CD4-positive, alpha-beta T cell treated with Interleukin-15 for 4 hours (primary cell): ENCODE results near the gene SEMA3F.
"Not testable (repeated sequence)": the region's sequence is repeated elsewhere in the genome, so short reads cannot be mapped to it uniquely, and the experiment has no call there.

Experiments
- DNase-seq: peaks from one replicate; pipeline ENCODE4 v3.0.0-alpha.2; 2020; ENCODE audit warnings: low spot score

Gene SEMA3F

DNA sequence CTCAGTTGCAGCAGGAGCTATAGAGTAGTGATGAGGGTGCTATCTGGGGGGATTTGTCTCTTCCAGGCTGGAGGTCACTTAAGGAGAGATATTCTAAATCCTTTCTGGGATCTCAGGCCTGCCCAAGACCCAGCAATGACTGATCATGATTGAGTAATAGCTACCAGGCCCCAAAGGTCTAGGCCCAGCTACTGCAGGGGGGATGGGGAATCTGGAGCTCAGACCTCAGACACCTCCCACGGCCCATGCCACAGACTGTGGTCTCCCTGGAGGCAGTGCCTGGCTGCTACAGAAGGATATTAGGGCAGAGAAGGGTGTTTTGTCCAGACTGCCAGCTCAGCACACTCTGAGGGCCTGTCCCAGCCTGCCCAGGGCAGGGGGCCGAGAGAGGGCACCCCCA lies 56.8 kb downstream of the SEMA3F start:
- DNase-seq, result no peak

DNA sequence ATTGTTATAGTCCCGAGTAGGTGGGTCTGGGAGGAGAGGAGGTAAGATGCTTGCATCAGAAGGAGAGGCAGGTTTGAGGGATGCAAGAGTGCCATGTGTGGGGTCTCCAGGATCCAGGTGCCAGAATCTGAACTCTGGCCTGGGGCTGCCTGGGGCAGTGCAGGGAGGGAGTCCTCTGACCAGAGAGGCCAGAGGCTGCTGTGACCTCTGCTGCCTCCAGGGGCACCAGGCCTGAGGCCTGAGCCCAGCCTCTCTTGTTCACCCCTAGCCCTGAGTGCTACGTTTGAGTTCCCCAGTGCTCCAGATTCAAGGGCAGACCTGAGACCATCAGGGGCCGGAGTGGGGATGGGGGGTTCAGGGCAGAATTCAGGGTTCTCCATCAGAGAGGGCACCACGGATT lies 57.4 kb downstream of the SEMA3F start:
- DNase-seq, result no peak

DNA sequence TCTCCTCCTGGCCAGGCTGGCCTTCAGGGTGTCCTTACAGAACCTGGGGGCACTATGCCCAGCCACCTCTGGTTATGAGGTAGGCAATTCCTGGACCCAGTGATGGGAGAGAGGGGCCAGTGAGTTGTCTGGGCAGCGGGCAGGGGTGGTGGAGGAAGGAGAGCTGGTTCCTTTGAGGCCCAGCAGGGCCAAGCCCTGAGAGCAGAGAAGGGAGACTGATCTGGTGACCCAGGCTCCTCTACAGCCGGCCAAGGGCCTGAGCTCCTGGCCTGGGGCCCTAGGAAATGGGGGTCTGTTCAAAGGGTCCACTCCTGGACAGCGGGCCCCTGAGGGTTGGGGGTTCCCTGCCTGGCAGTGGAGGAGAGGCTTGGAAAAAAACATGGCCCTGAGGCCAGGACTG lies 57.8 kb downstream of the SEMA3F start:
- DNase-seq, result no peak

DNA sequence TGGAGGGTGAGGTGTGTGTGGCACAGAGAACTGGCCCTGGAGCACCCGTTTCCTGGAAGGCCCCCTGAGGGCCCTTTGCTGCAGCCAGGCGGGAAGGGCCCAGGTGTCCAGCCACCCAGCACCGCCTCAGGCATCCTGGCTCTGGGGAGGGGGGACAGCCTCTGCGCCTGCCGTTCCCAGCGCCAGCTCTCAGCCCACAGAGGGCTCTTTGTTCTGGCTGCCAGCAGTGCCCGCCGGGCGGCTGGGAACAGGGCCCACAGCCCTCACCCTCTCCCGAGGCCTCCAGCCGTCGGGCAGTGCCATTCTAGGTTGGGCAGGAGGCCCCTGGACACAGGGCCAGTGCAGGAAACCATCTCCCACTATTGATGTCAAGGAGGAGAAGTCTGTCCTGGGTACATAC lies 58.2 kb downstream of the SEMA3F start:
- DNase-seq, result no peak

DNA sequence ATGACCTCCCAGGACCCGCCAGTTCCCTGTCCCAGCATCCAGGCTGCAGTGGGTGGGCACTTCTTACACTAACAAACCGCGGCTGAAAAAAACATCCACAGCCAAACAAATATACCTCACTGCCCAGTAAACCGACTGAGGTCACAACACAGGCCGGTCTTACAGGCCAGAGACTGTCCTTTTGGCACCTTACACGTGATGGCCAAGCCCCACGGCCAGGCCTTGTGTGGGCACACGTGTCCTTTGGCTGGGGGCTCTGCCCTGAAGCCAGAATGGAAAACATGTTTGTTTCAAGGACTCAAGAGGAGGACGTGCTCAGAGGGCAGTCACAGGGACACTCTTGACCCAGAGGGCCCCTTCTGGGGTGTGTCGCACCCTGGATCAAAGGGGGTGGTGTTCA lies 59.7 kb downstream of the SEMA3F start:
- no peak for DNase-seq

DNA sequence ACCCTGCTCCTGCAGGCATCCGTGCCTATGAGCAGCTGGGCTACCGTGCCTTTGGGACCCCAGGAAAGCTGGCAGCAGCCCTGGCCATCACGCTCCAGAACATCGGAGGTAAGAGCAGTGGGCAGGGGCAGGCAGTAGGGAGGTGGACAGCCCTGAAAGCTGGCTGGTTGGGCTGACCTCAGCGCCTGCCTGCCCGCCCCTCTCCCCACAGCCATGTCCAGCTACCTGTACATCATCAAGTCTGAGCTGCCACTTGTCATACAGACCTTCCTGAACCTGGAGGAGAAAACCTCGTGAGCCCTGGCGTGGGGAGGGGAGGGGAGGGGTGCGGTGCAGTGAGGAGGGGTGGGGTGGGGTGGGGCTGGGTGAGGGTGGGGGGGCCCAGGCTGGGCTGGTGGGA lies 60.4 kb downstream of the SEMA3F start:
- DNase-seq, result no peak

DNA sequence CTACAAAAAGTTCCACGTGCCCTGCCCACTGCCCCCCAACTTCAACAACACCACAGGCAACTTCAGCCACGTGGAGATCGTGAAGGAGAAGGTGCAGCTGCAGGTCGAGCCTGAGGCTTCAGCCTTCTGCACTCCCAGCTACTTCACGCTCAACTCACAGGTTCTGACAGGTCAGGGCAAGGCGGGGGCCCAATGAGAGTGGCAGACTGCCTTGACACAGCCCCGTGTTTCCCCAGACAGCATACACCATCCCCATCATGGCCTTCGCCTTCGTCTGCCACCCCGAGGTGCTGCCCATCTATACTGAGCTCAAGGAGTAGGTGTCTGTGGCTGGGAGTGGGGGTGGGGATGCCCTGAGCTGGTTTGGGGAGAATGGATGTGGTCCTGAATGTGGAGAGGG lies 62.6 kb downstream of the SEMA3F start:
- no peak for DNase-seq

- DNase-seq, result no peak
Observed at GRCh38 chr3:50218448-50218847, 63.3 kb downstream of the SEMA3F start.

- no peak for DNase-seq
Observed at GRCh38 chr3:50219285-50219684, 64.2 kb downstream of the SEMA3F start.

DNA sequence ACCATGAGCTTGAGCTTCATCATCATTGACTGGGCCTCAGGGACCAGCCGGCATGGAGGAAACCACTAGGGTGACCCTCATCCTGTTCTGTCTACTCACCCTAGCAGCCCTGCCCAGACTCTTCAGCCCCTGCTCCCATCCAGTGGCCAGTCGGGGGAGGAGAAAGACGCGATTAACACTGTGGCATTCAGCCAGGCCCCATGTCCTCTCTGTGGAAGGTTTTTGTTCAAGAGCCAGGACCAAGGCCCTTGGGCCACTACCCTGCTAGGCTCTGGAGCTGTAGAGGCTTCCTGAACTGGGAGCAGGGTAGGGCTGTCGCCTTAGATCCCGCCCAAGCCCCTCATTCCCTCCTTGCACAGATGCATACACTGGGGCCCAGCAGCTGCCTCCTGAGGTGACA lies 65.0 kb downstream of the SEMA3F start:
- DNase-seq, result no peak

DNA sequence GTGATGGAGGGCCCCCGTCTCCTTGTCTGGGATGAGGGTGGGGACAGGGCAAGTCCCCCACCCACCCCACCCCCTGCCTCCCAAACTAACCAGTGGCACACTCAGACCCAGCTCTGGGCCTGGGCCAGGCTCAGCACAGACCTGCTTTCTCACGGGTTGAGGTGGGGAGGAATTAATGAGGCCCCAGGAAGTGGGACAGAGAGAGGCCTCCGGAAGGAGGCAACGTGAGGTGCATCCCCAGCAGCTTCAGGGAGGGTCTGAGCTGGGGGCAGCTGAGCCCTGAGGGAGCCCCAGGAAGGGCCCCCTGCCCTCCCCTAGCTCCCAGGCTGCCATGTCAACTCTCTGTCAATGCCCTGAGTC lies 65.9 kb downstream of the SEMA3F start:
- DNase-seq, result no peak

- DNase-seq, result no peak
Observed at GRCh38 chr3:50221411-50222168, 66.5 kb downstream of the SEMA3F start.

DNA sequence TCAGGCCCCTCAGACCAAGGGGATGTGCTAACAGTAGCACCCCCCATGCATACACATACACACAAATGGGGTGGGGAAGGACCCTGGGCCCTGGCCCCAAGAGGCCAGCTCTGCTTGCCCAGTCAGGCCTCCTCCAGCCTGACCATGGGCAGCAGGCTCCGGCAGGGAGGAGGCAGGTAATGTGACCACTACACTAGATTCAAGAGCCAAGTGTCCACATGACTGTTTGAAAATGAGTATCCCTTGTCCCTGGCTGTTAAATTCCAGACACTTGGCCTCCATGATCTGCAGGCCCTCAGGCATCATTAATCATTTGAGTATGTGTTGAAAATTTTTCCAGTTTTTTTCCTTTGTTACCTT lies 67.0 kb downstream of the SEMA3F start:
- DNase-seq, result no peak

- no peak for DNase-seq
Observed at GRCh38 chr3:50224639-50225038, 69.5 kb downstream of the SEMA3F start.

DNA sequence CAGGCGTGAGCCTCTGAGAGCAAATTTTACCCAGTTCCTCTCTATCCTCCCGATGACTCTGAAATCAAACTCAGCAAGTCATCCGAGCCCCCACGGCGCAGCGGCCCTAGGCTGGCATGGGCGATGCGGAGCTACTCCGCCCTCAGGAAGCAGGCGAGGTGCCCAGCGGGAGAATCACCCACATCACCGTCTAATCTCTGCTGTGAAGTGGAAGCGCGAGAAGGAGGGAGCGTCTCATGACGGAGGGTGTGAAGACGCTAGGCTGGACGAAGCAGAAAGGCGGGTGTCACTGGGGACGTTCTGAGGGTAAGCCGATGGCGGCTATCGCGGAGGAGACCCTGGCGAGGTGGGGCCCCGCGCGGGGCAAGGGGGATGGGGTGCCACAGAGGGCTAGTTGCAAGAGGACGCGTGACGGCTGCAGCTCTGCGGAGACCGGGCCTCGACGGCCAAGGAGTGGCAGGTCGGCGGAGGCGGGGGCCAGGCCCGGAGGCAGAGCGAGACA lies 71.8 kb downstream of the SEMA3F start:
- no peak for DNase-seq

DNA sequence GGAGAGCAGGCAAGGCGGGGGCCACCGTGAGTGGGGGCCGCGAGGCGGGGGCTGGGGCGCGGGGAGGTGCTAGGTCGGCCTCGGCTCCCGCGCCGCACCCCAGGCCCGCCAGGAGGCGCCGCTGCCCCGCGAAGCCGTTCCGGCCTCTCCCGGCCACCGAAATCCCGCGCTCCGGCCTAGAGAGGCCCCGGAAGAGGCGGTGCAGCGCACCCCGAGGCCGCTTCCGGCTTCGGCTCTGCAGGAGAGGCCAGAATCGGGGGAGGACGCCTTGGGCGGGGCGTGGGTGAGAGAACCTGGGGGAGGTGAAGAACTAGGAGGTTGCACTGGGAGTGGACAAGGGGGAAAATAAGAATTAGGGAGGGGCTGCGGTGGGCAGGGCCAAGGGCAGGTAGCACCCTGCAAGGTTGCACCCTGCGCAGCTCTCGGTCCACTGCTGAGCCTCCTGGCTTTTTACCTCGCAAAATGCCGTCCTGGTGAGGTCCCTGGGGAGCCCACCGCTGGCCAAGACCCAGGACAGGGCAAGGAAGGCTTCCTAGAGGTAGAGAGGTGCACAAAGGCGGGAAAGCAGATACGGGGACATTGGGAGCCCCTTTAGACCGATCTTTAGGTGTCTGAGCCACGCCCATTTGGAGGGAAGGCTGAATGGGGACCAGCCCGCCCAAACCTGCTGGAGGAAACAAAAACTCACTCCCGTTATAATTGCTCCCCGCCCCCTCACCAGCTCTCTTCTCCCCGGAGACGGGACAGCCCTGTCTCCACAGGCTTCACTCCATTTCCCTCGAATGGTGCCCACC lies 72.5 kb downstream of the SEMA3F start:
- peak; percentile 92 for DNase-seq

DNA sequence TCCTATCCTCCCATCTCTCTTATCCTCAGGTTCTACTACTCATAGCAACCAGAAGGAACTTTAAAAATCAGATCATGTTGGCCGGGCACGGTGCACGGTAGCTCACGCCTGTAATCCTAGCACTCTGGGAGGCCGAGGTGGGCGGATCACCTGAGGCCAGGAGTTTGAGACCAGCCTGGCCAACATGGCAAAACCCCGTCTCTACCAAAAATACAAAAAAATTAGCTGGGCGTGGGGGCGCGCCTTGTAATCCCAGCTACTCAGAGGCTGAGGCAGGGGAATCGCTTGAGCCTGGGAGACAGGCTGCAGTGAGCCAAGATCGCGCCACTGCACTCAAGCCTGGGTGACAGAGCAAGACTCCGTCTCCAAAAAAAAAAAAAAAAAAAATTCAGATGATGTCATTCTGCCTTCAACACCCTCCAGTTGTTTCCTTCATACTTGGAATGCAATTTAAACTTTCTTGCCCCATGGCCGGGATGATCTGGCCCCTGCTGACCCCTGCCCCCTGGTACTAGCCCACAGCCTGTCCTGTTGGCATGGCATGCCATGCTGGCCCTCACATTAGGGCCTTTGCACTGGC lies 73.2 kb downstream of the SEMA3F start:
- DNase-seq, result not testable (repeated sequence)

- DNase-seq, result no peak
Observed at GRCh38 chr3:50229490-50229889, 74.4 kb downstream of the SEMA3F start.

- no peak for DNase-seq
Observed at GRCh38 chr3:50230104-50230793, 75.1 kb downstream of the SEMA3F start.

GRCh38 chr3:50230794-50231125 lies 75.6 kb downstream of the SEMA3F start:
- no peak for DNase-seq

GRCh38 chr3:50231581-50231980 lies 76.5 kb downstream of the SEMA3F start:
- no peak for DNase-seq

DNA sequence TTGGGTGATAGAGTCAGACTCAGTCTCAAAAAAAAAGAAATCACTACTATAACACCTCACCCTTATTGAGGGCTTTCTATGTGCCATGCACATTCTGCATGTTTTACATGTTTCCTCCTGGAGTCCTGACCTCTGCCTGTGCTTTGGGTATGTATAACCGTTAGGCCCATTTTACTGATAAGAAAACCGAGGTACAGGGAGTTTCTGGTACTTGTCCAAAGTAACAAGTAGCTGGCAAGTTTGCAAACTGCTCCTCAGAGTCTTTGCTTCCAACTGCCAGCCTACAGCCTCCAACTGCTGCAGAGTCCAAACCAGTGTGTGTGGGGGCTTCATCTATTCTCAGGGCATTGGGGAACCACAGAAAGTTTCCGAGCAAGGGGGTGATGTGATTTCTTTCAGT lies 77.2 kb downstream of the SEMA3F start:
- no peak for DNase-seq

DNA sequence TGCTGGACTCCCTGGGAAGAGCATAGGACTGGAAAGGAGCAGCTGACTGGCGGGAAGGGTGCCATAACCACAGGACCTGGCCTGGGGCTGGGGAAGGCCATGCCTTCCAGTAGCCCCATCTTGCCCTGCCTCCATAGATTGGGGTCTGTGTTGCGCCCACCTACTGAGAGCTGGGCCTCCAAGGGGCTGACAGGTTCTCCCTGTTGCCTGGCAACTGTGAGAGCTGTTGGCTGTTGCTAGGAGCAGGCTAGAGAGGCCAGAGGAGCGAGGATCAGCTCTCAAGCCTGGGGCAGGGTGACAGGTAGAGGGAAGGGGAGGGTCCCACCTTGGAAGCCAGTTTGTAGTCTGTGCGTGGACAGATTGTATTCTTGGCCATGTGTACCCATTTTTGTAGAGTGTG lies 78.1 kb downstream of the SEMA3F start:
- no peak for DNase-seq
